Esophagus muscularis mucosa (tissue), 4 donors: ENCODE data around the gene PRR15L. TPM values are rescaled to one million over a fixed set of nuclear protein-coding genes. Genes with fewer than 3 reads are reported as not detected.
A peak's percentile ranks its signal among the peaks of the same experiment; 100 is the strongest.

ENCODE experiments used
- DNase-seq: peaks from one replicate; pipeline ENCODE4 v3.0.0-alpha.2; 2017; ENCODE audit errors: extremely low spot score
- H3K27ac ChIP-seq, 4 donors: fragments of 200-600 bp; sonication (generic); replicated peaks in 1 of 4; 1 replicate in 3 of 4; 2 replicates in 1 of 4; pipeline ENCODE4 v1.5.1; 2016 to 2019; ENCODE audit warnings: mild to moderate bottlenecking in 1 of 4
- H3K27me3 ChIP-seq, 4 donors: fragments of 200-600 bp; sonication (generic); one replicate each; pipeline versions ENCODE4 v1.5.1 to v1.6.0; 2016 to 2019
- H3K36me3 ChIP-seq, 4 donors: fragments of 200-600 bp; sonication (generic); one replicate each; pipeline ENCODE4 v1.5.1; 2016 to 2019
- H3K4me1 ChIP-seq, 4 donors: fragments of 200-600 bp; sonication (generic); one replicate each; pipeline ENCODE4 v1.5.1; 2016 to 2019
- H3K4me3 ChIP-seq, 4 donors: fragments of 200-600 bp; sonication (generic); 1 replicate in 2 of 4; 2 replicates in 2 of 4; pipeline ENCODE4 v1.5.1; 2016 to 2019; ENCODE audit warnings: mild to moderate bottlenecking in 4 of 4, moderate library complexity in 1 of 4
- H3K9me3 ChIP-seq, 4 donors: fragments of 200-600 bp; sonication (generic); 1 replicate in 3 of 4; 2 replicates in 1 of 4; pipeline ENCODE4 v1.5.1; 2016 to 2019
- EP300 ChIP-seq: sonication (generic); formaldehyde crosslinking; IDR thresholded peaks from one replicate; pipeline ENCODE4 v1.6.1; 2017; ENCODE audit warnings: antibody characterized with exemption
- POLR2A ChIP-seq: fragments of 450-650 bp; IDR thresholded peaks from one replicate; pipeline ENCODE4 v1.6.1; 2017; ENCODE audit warnings: antibody characterized with exemption, moderate library complexity, mild to moderate bottlenecking, low read depth
- POLR2AphosphoS5 ChIP-seq, 2 donors: sonication (generic); formaldehyde crosslinking; IDR thresholded peaks; one replicate each; pipeline ENCODE4 v1.6.1; 2017; ENCODE audit warnings: antibody characterized with exemption in 2 of 2
- WGBS: methylation state at CpG from one replicate; pipeline ENCODE4 v1.1.5; 2018; 5-methylcytosine and 5-hydroxymethylcytosine counted together
- intact Hi-C: fragments of 100-400 bp; cut with DNase I; formaldehyde crosslinking; loops from one replicate; pipeline ENCODE4 v1.15.1; 2023
- total RNA-seq, 4 donors: library from RNA; depleted of rRNA; stranded (reverse); fragments of >200 nt; gene quantifications; one replicate each; pipeline versions ENCODE4 v1.1.0 to v1.2.1, GENCODE V29; 2016
- TF ChIP-seq, protein P1 (sequence below), 3 experiments: fragments of 200-600 bp in 2 of 3; fragments of 450-650 bp in 1 of 3; sonication (generic) in 2 of 3; IDR thresholded peaks; one replicate each; pipeline ENCODE4 v1.5.1; 2017 to 2019; ENCODE audit warnings: antibody characterized with exemption in 3 of 3, mild to moderate bottlenecking in 2 of 3, moderate library complexity in 1 of 3

The PRR15L gene, protein sequence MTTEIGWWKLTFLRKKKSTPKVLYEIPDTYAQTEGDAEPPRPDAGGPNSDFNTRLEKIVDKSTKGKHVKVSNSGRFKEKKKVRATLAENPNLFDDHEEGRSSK
- total RNA-seq = not detected

DNA sequence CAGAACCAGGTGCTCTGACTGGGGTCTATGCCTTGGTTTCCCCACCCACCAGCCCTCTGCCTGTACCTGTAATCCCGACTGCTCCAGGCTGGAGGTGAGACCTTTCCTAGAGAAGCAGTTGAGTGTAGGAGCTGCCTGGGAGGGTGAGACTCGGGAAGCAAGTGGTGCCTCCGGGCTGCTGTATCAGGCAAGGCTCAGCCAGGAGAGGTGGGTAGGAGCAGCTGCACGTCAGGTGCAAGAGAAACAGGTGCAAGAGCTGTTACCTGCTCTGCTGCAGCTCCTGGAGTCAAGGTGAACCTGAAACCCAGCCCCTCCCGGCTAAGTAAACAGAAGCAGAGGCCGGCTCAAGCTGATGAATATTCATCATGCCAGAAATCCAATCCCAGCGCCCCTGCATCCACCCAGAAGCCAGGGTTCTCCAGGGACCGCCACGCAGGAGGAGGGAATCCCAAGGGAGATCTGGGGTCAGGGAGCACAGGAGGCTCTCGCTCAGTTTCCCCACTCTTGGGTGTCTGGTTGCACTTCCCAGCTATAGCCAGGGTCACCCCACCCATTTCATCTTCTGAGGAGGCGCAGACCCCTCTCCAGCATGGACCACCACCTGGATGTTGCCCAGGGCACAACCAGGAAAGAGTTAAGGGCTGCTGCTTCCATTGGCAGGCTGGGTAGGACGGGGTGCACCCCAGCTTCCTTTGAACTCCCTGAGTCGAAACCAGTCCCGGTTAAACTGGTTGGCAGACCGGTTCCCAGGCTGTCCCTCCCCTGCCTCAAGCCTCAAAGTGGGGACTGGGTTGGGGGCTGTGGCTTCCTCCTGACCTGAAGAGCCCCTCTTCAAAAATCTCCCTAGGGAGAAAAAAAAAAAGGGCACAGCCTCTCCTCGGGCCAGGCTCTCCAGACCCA, at the start of gene PRR15L:
PRR15L (minus strand) TSS at position 293 of the 900 bp plus-strand sequence. CDS start 4,649 bp downstream, outside the sequence.
- intact Hi-C loops = no loop called here
- H3K36me3 ChIP-seq = no peaks in the 10 kb centered on the region
- TF ChIP-seq POLR2AphosphoS5 (IDR thresholded peaks at IDR 0.05) = no peak
- TF ChIP-seq POLR2A = no peak
- TF ChIP-seq EP300 = no peak
- TF ChIP-seq, protein P1, sequence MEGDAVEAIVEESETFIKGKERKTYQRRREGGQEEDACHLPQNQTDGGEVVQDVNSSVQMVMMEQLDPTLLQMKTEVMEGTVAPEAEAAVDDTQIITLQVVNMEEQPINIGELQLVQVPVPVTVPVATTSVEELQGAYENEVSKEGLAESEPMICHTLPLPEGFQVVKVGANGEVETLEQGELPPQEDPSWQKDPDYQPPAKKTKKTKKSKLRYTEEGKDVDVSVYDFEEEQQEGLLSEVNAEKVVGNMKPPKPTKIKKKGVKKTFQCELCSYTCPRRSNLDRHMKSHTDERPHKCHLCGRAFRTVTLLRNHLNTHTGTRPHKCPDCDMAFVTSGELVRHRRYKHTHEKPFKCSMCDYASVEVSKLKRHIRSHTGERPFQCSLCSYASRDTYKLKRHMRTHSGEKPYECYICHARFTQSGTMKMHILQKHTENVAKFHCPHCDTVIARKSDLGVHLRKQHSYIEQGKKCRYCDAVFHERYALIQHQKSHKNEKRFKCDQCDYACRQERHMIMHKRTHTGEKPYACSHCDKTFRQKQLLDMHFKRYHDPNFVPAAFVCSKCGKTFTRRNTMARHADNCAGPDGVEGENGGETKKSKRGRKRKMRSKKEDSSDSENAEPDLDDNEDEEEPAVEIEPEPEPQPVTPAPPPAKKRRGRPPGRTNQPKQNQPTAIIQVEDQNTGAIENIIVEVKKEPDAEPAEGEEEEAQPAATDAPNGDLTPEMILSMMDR (IDR thresholded peaks at IDR 0.05) = no peak
- H3K4me3 ChIP-seq = peak within 1 kb of the TSS in 1 of 4 donors; percentile 18
- no peak within 1 kb of the TSS for H3K27ac ChIP-seq
- peaks cover 0 to 4% (median 0%) of the 10 kb centered on the region in 4 donors for H3K4me1 ChIP-seq
- no peaks in the 10 kb centered on the region for H3K27me3 ChIP-seq
- DNase-seq = no peak
- 48% methylated on average over 13 of the region's 16 CpGs for WGBS
- no peaks in the 10 kb centered on the region for H3K9me3 ChIP-seq

DNA sequence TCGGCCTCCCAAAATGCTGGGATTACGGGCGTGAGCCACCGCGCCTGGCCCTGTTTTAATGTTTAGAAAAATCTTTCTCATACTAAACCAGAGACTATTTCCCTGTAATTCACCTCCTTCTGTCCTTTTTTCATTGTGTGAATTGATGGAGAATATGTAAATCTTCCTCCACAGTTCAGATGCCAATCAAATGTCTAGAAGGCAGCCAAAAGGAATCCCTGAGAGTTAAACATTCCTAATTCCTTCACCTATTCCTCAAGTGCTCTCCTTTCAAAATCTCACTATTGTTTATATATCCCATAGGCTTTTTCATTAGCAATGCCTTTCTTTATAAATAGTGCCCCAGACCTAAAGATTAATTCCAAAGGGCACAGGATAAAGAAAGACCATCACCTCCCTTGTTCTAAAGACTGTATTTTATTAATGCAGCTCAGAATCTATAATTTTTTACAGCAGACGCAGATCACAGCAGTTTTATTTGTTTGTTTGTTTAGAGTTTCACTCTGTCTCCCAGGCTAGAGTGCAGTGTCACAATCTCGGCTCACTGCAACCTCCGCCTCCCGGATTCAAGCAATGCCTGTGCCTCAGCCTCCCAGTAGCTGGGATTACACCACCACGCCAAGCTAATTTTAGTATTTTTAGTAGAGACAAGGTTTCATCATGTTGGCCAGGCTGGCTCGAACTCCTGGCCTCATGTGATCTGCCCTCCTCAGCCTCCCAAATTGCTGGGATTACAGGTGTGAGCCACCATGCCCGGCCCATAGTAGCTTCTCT, 49.4 kb upstream of the PRR15L start:
- H3K9me3 ChIP-seq = no peaks in the 10 kb centered on the region
- H3K4me3 ChIP-seq = no peak overlapping the region
- no peak overlapping the region for H3K27ac ChIP-seq
- 90% methylated on average over 12 of the region's 12 CpGs for WGBS
- peaks cover 0 to 62% (median 16%) of the 10 kb centered on the region in 4 donors for H3K27me3 ChIP-seq
- DNase-seq = no peak
- H3K36me3 ChIP-seq = no peaks in the 10 kb centered on the region
- TF ChIP-seq POLR2A = no peak
- no peak for TF ChIP-seq EP300
- no peak for TF ChIP-seq POLR2AphosphoS5 (IDR thresholded peaks at IDR 0.05)
- TF ChIP-seq, protein P1 (IDR thresholded peaks at IDR 0.05) = no peak
- peaks cover 12 to 25% (median 22%) of the 10 kb centered on the region in 4 donors for H3K4me1 ChIP-seq
- intact Hi-C loops = no loop called here

DNA sequence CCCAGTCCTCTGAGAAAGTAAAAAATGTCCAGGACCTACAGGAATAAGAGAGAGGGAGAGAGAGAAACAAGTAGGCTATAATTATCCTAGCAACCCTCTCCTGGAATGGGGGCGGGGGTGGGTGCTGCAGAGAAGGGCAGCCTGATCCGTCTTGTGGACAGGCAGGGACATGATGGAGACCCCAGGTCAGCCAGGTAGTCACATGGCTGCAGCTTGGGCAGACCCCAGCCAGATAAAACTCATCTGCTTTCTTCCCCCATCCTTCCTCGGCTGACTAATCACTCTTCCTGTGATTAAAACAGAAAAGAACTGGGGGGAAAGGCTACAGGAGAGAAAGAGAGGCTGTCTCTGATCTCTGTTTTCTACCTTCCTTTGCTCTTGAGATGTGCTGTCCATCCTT, 47.3 kb upstream of the PRR15L start:
- no peaks in the 10 kb centered on the region for H3K9me3 ChIP-seq
- no peaks in the 10 kb centered on the region for H3K36me3 ChIP-seq
- H3K27me3 ChIP-seq = peaks cover 0 to 43% (median 5%) of the 10 kb centered on the region in 4 donors
- H3K4me3 ChIP-seq = no peak overlapping the region
- DNase-seq = no peak
- H3K27ac ChIP-seq = no peak overlapping the region
- WGBS = 40% methylated on average over 3 of the region's 3 CpGs
- peaks cover 5 to 22% (median 19%) of the 10 kb centered on the region in 4 donors for H3K4me1 ChIP-seq
- intact Hi-C loops = no loop called here
- TF ChIP-seq POLR2A (no peak), EP300 (no peak)
- TF ChIP-seq, protein P1 (IDR thresholded peaks at IDR 0.05) = no peak

DNA sequence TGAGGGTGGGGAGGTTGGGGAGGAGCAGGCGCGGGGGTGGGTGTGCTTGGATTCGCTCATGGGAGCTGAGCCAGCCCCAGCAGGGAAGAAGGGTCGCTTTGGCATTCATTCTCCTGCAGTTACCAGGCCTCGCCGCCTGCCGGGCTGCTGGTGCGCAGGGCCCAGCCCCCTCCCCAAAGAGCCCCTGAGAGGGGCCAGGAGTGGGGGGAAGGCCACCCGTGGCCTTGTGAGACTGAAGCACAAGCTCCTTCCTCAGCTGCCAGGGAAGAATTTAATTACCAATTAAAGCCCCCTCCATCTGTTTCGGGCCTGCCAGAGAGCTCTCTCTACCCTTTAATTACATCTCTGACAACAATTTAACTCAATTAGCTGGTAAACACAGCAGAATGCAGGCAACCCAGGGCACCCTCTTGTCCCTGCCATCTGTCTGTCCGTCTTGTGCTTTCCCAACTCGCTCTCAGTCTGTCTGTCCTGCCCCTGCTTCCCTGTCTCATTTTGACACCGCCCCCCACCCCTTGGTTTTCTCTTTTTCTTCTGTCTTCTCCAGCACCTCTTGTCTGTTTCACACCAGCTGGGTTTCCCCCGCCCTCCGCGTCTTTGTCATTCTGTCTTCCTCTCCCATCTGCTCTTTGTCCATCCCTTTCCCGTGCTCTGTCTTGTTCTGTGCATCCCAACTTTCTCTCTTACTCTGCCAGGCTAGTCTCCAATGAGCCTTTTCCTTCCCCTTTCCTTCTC, 45.9 kb upstream of the PRR15L start:
- H3K36me3 ChIP-seq = no peaks in the 10 kb centered on the region
- peaks cover 5 to 22% (median 19%) of the 10 kb centered on the region in 4 donors for H3K4me1 ChIP-seq
- no peaks in the 10 kb centered on the region for H3K9me3 ChIP-seq
- no peak overlapping the region for H3K4me3 ChIP-seq
- intact Hi-C loops = no loop called here
- TF ChIP-seq POLR2AphosphoS5 (IDR thresholded peaks at IDR 0.05) (no peak), EP300 (no peak), POLR2A (no peak)
- TF ChIP-seq, protein P1 (IDR thresholded peaks at IDR 0.05) = no peak
- DNase-seq = no peak
- 70% methylated on average over 12 of the region's 17 CpGs for WGBS
- H3K27me3 ChIP-seq = peaks cover 0 to 30% (median 0%) of the 10 kb centered on the region in 4 donors
- no peak overlapping the region for H3K27ac ChIP-seq
